Transverse colon (tissue), 4 donors: ENCODE results near the gene TLE3.

ENCODE experiments used
- CTCF ChIP-seq, 5 experiments: fragments of 200-600 bp in 3 of 5; fragments of 450-650 bp in 2 of 5; sonication (generic) in 3 of 5; IDR thresholded peaks; 1 replicate in 2 of 5; 2 replicates in 3 of 5; pipeline ENCODE4 v1.5.1; 2016 to 2017; ENCODE audit warnings: antibody characterized with exemption in 5 of 5, inconsistent platforms in 3 of 5, mild to moderate bottlenecking in 2 of 5, moderate library complexity in 1 of 5
- EP300 ChIP-seq: sonication (generic); formaldehyde crosslinking; IDR thresholded peaks from one replicate; pipeline ENCODE4 v1.6.1; 2017; ENCODE audit warnings: antibody characterized with exemption, low read depth
- POLR2AphosphoS5 ChIP-seq, 3 donors: sonication (generic); formaldehyde crosslinking; IDR thresholded peaks; one replicate each; pipeline ENCODE4 v1.6.1; 2016; ENCODE audit warnings: antibody characterized with exemption in 3 of 3

GRCh38 chr15:70063980-70064379 lies 33.7 kb downstream of the TLE3 start:
- no peak for TF ChIP-seq CTCF (IDR thresholded peaks at IDR 0.05)
- no peak for TF ChIP-seq POLR2AphosphoS5 (IDR thresholded peaks at IDR 0.05)
- TF ChIP-seq EP300: no peak
